OCI-LY1 (cell line): Measurements from ENCODE around the gene MAGEB10.

ENCODE experiments used
- H2AFZ ChIP-seq: fragments of 200-600 bp; sonication (generic), shearing (Covaris generic); 2 replicates; pipeline ENCODE4 v1.6.0; 2014; ENCODE audit warnings: antibody characterized with exemption, mild to moderate bottlenecking, low read length
- H3F3A ChIP-seq: fragments of 200-600 bp; sonication (generic), shearing (Covaris generic); 2 replicates; pipeline ENCODE4 v1.6.0; 2014; ENCODE audit warnings: mild to moderate bottlenecking, antibody characterized with exemption, low read length, moderate library complexity; ENCODE audit not compliant: insufficient read depth
- H3K27ac ChIP-seq: fragments of 200-600 bp; sonication (generic); 2 replicates; pipeline ENCODE4 v1.5.1; 2014; ENCODE audit warnings: low read length, mixed run types, mild to moderate bottlenecking, low read depth; ENCODE audit not compliant: poor library complexity, severe bottlenecking
- H3K27me3 ChIP-seq: fragments of 200-600 bp; sonication (generic); 2 replicates; pipeline ENCODE4 v1.6.0; 2014; ENCODE audit warnings: antibody characterized with exemption, mild to moderate bottlenecking, low read length, moderate library complexity; ENCODE audit not compliant: insufficient read depth
- H3K36me3 ChIP-seq: fragments of 200-600 bp; sonication (generic); 2 replicates; pipeline ENCODE4 v1.6.1; 2014; ENCODE audit warnings: mild to moderate bottlenecking, antibody characterized with exemption, low read length, moderate library complexity, mixed read lengths; ENCODE audit not compliant: insufficient read depth
- H3K4me1 ChIP-seq: fragments of 200-600 bp; sonication (generic); 2 replicates; pipeline ENCODE4 v1.5.1; 2014; ENCODE audit warnings: mild to moderate bottlenecking, low read length, moderate library complexity; ENCODE audit not compliant: insufficient read depth, severe bottlenecking
- H3K4me2 ChIP-seq: fragments of 200-600 bp; sonication (generic), shearing (Covaris generic); 2 replicates; pipeline ENCODE4 v1.6.1; 2014; ENCODE audit warnings: low read length
- H3K4me3 ChIP-seq: fragments of 200-600 bp; sonication (generic); 2 replicates; pipeline ENCODE4 v1.5.1; 2014; ENCODE audit warnings: low read length, low read depth, mild to moderate bottlenecking, mixed read lengths; ENCODE audit not compliant: poor library complexity, severe bottlenecking
- H3K79me2 ChIP-seq: fragments of 200-600 bp; shearing (Covaris generic); 2 replicates; pipeline ENCODE4 v1.6.1; 2016; ENCODE audit warnings: mixed run types, low read length, mixed read lengths; ENCODE audit not compliant: insufficient read depth
- H3K9ac ChIP-seq: fragments of 200-600 bp; sonication (generic), shearing (Covaris generic); 2 replicates; pipeline ENCODE4 v1.6.1; 2014; ENCODE audit warnings: mild to moderate bottlenecking, low read length, mixed read lengths
- H3K9me2 ChIP-seq: fragments of 200-600 bp; sonication (generic), shearing (Covaris generic); 2 replicates; pipeline ENCODE4 v1.6.1; 2014; ENCODE audit warnings: low read depth, mild to moderate bottlenecking, low read length, mixed read lengths
- H3K9me3 ChIP-seq: fragments of 200-600 bp; shearing (Covaris generic); 2 replicates; pipeline ENCODE4 v1.6.1; 2014; ENCODE audit warnings: low read length, mixed read lengths
- H4K20me1 ChIP-seq: fragments of 200-600 bp; sonication (generic), shearing (Covaris generic); 2 replicates; pipeline ENCODE4 v1.6.0; 2016; ENCODE audit warnings: mild to moderate bottlenecking, low read length; ENCODE audit not compliant: insufficient read depth
- EZH2 ChIP-seq: fragments of 200-600 bp; sonication (generic), shearing (Covaris generic); IDR thresholded peaks from 2 replicates; pipeline ENCODE4 v1.8.0; 2017; ENCODE audit warnings: borderline replicate concordance, mixed run types, mild to moderate bottlenecking, antibody characterized with exemption, low read length, moderate library complexity, mixed read lengths
- TF ChIP-seq, protein P1 (sequence below): fragments of 200-600 bp; sonication (generic), shearing (Covaris generic); IDR thresholded peaks from 2 replicates; pipeline ENCODE4 v1.5.1; 2017; ENCODE audit warnings: mild to moderate bottlenecking, antibody characterized with exemption, low read length, moderate library complexity, mixed read lengths

Gene MAGEB10

DNA sequence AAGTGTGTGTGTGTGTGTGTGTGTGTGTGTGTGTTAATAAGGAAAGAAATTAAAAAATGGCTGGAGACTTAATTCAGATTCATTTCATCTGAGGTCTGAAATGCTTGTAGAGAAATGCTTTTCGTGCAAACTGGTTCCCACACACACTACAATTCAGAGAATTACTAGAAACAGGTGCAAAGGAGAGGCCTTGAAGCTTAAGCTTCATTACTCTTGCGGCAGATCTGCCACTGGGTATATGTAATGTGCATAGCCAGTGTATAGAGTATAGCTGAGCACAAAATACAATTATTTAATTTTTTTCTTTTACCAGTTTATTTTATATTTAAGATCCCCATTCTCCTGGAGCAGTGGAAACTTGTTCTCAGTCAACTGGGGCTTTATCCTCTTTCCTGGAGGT lies 31.8 kb upstream of the MAGEB10 start:
- H3K79me2 ChIP-seq, result no peaks in the 10 kb centered on the region
- H3K4me1 ChIP-seq, result no peaks in the 10 kb centered on the region
- H3K36me3 ChIP-seq, result no peaks in the 10 kb centered on the region
- no peak overlapping the region for H2AFZ ChIP-seq
- H3K4me3 ChIP-seq, result no peak overlapping the region
- no peaks in the 10 kb centered on the region for H3K9me2 ChIP-seq
- H4K20me1 ChIP-seq, result no peaks in the 10 kb centered on the region
- no peaks in the 10 kb centered on the region for H3K9me3 ChIP-seq
- TF ChIP-seq, protein P1, sequence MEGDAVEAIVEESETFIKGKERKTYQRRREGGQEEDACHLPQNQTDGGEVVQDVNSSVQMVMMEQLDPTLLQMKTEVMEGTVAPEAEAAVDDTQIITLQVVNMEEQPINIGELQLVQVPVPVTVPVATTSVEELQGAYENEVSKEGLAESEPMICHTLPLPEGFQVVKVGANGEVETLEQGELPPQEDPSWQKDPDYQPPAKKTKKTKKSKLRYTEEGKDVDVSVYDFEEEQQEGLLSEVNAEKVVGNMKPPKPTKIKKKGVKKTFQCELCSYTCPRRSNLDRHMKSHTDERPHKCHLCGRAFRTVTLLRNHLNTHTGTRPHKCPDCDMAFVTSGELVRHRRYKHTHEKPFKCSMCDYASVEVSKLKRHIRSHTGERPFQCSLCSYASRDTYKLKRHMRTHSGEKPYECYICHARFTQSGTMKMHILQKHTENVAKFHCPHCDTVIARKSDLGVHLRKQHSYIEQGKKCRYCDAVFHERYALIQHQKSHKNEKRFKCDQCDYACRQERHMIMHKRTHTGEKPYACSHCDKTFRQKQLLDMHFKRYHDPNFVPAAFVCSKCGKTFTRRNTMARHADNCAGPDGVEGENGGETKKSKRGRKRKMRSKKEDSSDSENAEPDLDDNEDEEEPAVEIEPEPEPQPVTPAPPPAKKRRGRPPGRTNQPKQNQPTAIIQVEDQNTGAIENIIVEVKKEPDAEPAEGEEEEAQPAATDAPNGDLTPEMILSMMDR, result no peak
- no peak for TF ChIP-seq EZH2
- no peak overlapping the region for H3K9ac ChIP-seq
- H3K4me2 ChIP-seq, result no peak overlapping the region
- no peaks in the 10 kb centered on the region for H3F3A ChIP-seq
- H3K27ac ChIP-seq, result no peak overlapping the region
- H3K27me3 ChIP-seq, result no peaks in the 10 kb centered on the region

DNA sequence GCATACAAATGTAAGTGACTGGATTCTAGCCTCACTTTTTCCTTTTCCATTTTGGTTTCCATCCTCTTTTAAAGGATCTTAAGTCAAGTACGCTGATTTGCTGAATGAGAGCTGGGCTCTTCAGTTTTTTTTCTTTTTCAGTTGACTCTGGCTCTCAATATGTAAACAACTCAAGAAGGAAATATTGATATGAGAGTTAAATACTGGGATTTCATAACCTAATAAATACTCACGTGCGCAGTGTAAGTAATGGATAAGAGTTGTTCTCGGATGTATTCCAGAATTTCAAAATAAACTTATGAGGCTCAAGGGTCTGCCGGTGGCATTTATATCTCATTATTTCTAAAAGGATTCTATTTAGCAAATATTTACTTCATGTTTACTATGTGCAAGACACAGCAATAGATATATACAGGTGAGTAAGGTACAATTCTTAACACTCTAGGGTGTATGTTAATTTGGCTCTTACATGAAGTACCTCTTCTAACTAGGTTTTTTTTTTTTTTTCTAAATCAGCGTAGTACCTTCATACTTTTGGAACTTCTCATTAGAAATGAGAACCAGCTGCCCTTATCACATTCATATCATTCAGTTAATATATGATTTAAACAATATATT lies 11.0 kb upstream of the MAGEB10 start:
- Histone ChIP-seq H3K4me3 (no peak overlapping the region), H3K9me3 (no peaks in the 10 kb centered on the region), H3F3A (no peaks in the 10 kb centered on the region), H3K36me3 (no peaks in the 10 kb centered on the region), H4K20me1 (no peaks in the 10 kb centered on the region), H3K4me2 (no peak overlapping the region), H2AFZ (no peak overlapping the region), H3K27ac (no peak overlapping the region), H3K79me2 (no peaks in the 10 kb centered on the region), H3K4me1 (no peaks in the 10 kb centered on the region), H3K9me2 (no peaks in the 10 kb centered on the region), H3K27me3 (no peaks in the 10 kb centered on the region), H3K9ac (no peak overlapping the region)
- TF ChIP-seq, protein P1, result no peak
- no peak for TF ChIP-seq EZH2

- TF ChIP-seq, protein P1, result no peak
- TF ChIP-seq EZH2, result no peak
- no peaks in the 10 kb centered on the region for H3K4me1 ChIP-seq
- no peak overlapping the region for H3K4me3 ChIP-seq
- H2AFZ ChIP-seq, result no peak overlapping the region
- no peaks in the 10 kb centered on the region for H3K9me3 ChIP-seq
- no peaks in the 10 kb centered on the region for H3K36me3 ChIP-seq
- H3K9ac ChIP-seq, result no peak overlapping the region
- no peaks in the 10 kb centered on the region for H3K27me3 ChIP-seq
- no peaks in the 10 kb centered on the region for H4K20me1 ChIP-seq
- no peaks in the 10 kb centered on the region for H3K79me2 ChIP-seq
- H3K9me2 ChIP-seq, result no peaks in the 10 kb centered on the region
- H3K27ac ChIP-seq, result no peak overlapping the region
- H3F3A ChIP-seq, result no peaks in the 10 kb centered on the region
- no peak overlapping the region for H3K4me2 ChIP-seq
These were observed 10.2 kb upstream of the MAGEB10 start for GRCh38 chrX:27797575-27797974.
